Endothelial cell of umbilical vein (primary cell): ENCODE results near the gene UBE2QL1. TPM values are rescaled to one million over a fixed set of nuclear protein-coding genes. Genes with fewer than 3 reads are reported as not detected.

Source experiments
- BruUV-seq: library from RNA; stranded (reverse); fragments of 400-500 nt; replicated peaks from 2 replicates; lab custom pipeline; 2021; lab: Mats Ljungman, UMichigan
- CTCF ChIA-PET: fragments of 300-600, 350-600 bp; sonication (Branson Sonifier 250); formaldehyde crosslinking; loops from one replicate; lab custom pipeline; 2021; ENCODE audit warnings: antibody characterized with exemption, inconsistent platforms; lab: Charles Lee
- POLR2A ChIA-PET: fragments of 300-600, 350-600 bp; sonication (Branson Sonifier 250); formaldehyde crosslinking; loops from one replicate; lab custom pipeline; 2021; ENCODE audit warnings: antibody characterized with exemption, inconsistent platforms; lab: Charles Lee
- DNase-seq: peaks from one replicate; pipeline ENCODE4 v3.0.0-alpha.2; 2011; ENCODE audit warnings: low read depth, low spot score
- FAIRE-seq: peaks from 2 replicates; lab custom pipeline; 2011; peaks lifted over from hg19 to GRCh38; lab: Jason Lieb, UNC
- H2AFZ ChIP-seq: 2 replicates; pipeline ENCODE4 v1.6.0; 2012; ENCODE audit warnings: low read depth, low read length, control low read depth, inconsistent platforms
- H3K27ac ChIP-seq: 2 replicates; pipeline ENCODE4 v1.5.1; 2011; ENCODE audit warnings: low read depth, mild to moderate bottlenecking, control low read depth, low read length, moderate library complexity; ENCODE audit not compliant: insufficient read depth
- H3K27me3 ChIP-seq, 2 experiments: 2 replicates each; pipeline versions ENCODE4 v1.6.0 to v1.6.1; 2011; ENCODE audit warnings: low read length in 2 of 2, mixed read lengths in 1 of 2; ENCODE audit not compliant: control insufficient read depth in 2 of 2, insufficient read depth in 2 of 2
- H3K36me3 ChIP-seq, 2 experiments: 2 replicates in 1 of 2; 3 replicates in 1 of 2; pipeline ENCODE4 v1.5.1; 2011; ENCODE audit warnings: low read length in 2 of 2, mild to moderate bottlenecking in 1 of 2, moderate library complexity in 1 of 2; ENCODE audit not compliant: control insufficient read depth in 2 of 2, insufficient read depth in 2 of 2; ENCODE audit errors: extremely low read depth in 1 of 2
- H3K4me1 ChIP-seq: 3 replicates; pipeline ENCODE4 v1.5.1; 2011; ENCODE audit warnings: mild to moderate bottlenecking, low read length; ENCODE audit not compliant: control insufficient read depth, insufficient read depth; ENCODE audit errors: extremely low read depth
- H3K4me2 ChIP-seq: 2 replicates; pipeline ENCODE4 v1.6.1; 2011; ENCODE audit warnings: low read length, control low read depth, mixed read lengths; ENCODE audit not compliant: insufficient read depth
- H3K4me3 ChIP-seq, 3 experiments: fragments of 200-600 bp in 1 of 3; sonication (generic), shearing (Covaris generic) in 1 of 3; replicated peaks in 1 of 3; 2 replicates each; pipeline ENCODE4 v1.5.1; 2011 to 2016; ENCODE audit warnings: control low read depth in 3 of 3, low read length in 3 of 3, mild to moderate bottlenecking in 2 of 3, inconsistent platforms in 1 of 3, low read depth in 1 of 3, moderate library complexity in 1 of 3; ENCODE audit not compliant: insufficient read depth in 1 of 3
- H3K79me2 ChIP-seq: 2 replicates; pipeline ENCODE4 v1.6.0; 2012; ENCODE audit warnings: low read length, inconsistent platforms; ENCODE audit not compliant: control insufficient read depth, insufficient read depth
- H3K9ac ChIP-seq: replicated peaks from 2 replicates; pipeline ENCODE3; 2011; ENCODE audit warnings: low read length, control low read depth; ENCODE audit not compliant: insufficient read depth; ENCODE audit errors: extremely low read depth
- H3K9me1 ChIP-seq: replicated peaks from 3 replicates; pipeline ENCODE4 v1.6.0; 2011; ENCODE audit warnings: mild to moderate bottlenecking, low read length; ENCODE audit not compliant: control insufficient read depth, insufficient read depth; ENCODE audit errors: extremely low read depth
- H3K9me3 ChIP-seq: replicated peaks from 2 replicates; pipeline ENCODE4 v1.5.1; 2012; ENCODE audit warnings: low read length, inconsistent platforms; ENCODE audit not compliant: control insufficient read depth, insufficient read depth
- H4K20me1 ChIP-seq: replicated peaks from 2 replicates; pipeline ENCODE3; 2011; ENCODE audit warnings: mild to moderate bottlenecking, low read length; ENCODE audit not compliant: control insufficient read depth, insufficient read depth; ENCODE audit errors: extremely low read depth
- CTCF ChIP-seq, 2 donors: IDR thresholded peaks; 1 replicate in 1 of 2; 2 replicates in 1 of 2; pipeline ENCODE4 v1.5.1; 2011; ENCODE audit warnings: low read length in 2 of 2, mild to moderate bottlenecking in 2 of 2, moderate library complexity in 2 of 2, control low read depth in 1 of 2, inconsistent platforms in 1 of 2, low read depth in 1 of 2; ENCODE audit not compliant: insufficient read depth in 1 of 2; ENCODE audit errors: extremely low read depth in 1 of 2
- EZH2 ChIP-seq: IDR thresholded peaks from 2 replicates; pipeline ENCODE4 v1.6.1; 2012; ENCODE audit warnings: borderline replicate concordance, low read depth, mild to moderate bottlenecking, moderate library complexity, low read length, inconsistent platforms; ENCODE audit not compliant: severe bottlenecking
- FOS ChIP-seq: IDR thresholded peaks from 2 replicates; pipeline ENCODE4 v1.6.1; 2011; ENCODE audit warnings: mild to moderate bottlenecking, low read length, moderate library complexity, borderline replicate concordance; ENCODE audit not compliant: insufficient read depth
- GATA2 ChIP-seq: IDR thresholded peaks from 2 replicates; pipeline ENCODE4 v1.7.0; 2011; ENCODE audit warnings: low read depth, mild to moderate bottlenecking, moderate library complexity, mixed read lengths, low read length; ENCODE audit not compliant: insufficient read length, insufficient read depth
- JUN ChIP-seq: IDR thresholded peaks from 2 replicates; pipeline ENCODE4 v1.6.1; 2011; ENCODE audit warnings: borderline replicate concordance, low read depth; ENCODE audit not compliant: insufficient read length, insufficient read depth
- MAX ChIP-seq: IDR thresholded peaks from 2 replicates; pipeline ENCODE4 v1.6.1; 2011; ENCODE audit not compliant: insufficient read depth, insufficient read length
- MYC ChIP-seq: IDR thresholded peaks from one replicate; pipeline ENCODE4 v1.6.1; 2011; ENCODE audit warnings: mild to moderate bottlenecking, low read depth, low read length
- POLR2A ChIP-seq: IDR thresholded peaks from 2 replicates; pipeline ENCODE4 v1.6.1; 2012; ENCODE audit warnings: low read depth, mild to moderate bottlenecking, control low read depth, low read length
- POLR2AphosphoS5 ChIP-seq: IDR thresholded peaks from 2 replicates; pipeline ENCODE4 v1.6.1; 2012; ENCODE audit warnings: low read depth, mild to moderate bottlenecking, control low read depth, low read length, moderate library complexity; ENCODE audit not compliant: insufficient read depth
- dilution Hi-C: fragments of 300-500 bp; cut with MboI; formaldehyde crosslinking; loops from one replicate; pipeline ENCODE4 v1.15.0; 2019; ENCODE audit warnings: low sequenced_read_pairs; ENCODE audit not compliant: extremely low pct_ligation_motif_present
- intact Hi-C: fragments of 100-400 bp; cut with micrococcal nuclease; formaldehyde crosslinking; loops from one replicate; pipeline ENCODE4 v1.10.0; 2022
- polyA plus RNA-seq, 4 experiments: library from polyadenylated mRNA; depleted of rRNA in 3 of 4; stranded (reverse) in 3 of 4; unstranded in 1 of 4; fragments of >200 nt; gene quantifications; 2 replicates each; pipeline versions ENCODE4 v1.2.1 to v1.2.3, GENCODE V29; 2011 to 2012; ENCODE audit warnings: missing spikeins in 1 of 4
- total RNA-seq: library from RNA; stranded (reverse); gene quantifications from 2 replicates; pipeline ENCODE4 v1.2.3, GENCODE V29; 2021

UBE2QL1 gene
- total and polyA plus RNA-seq, 2 donors (not counting 3 experiments of a cell fraction or from before 2014, with no cell fraction given) = 0.04 to 0.15 TPM

- Histone ChIP-seq H3K9me3 (no peaks in the 10 kb centered on the region), H3K4me3 (no peak overlapping the region), H4K20me1 (no peaks in the 10 kb centered on the region), H3K9ac (no peak overlapping the region), H3K27me3 (peaks cover 0 to 2% of the 10 kb centered on the region in 2 experiments), H2AFZ (no peak overlapping the region), H3K36me3 (no peaks in the 10 kb centered on the region), H3K4me1 (no peaks in the 10 kb centered on the region), H3K27ac (no peak overlapping the region), H3K79me2 (no peaks in the 10 kb centered on the region), H3K4me2 (no peak overlapping the region), H3K9me1 (no peaks in the 10 kb centered on the region)
- no peak for FAIRE-seq
- intact Hi-C loops = no loop called here
- ChIA-PET POLR2A (no interaction called here), CTCF (interaction anchor here (1.0 kb wide), 1 partner anchor 9 kb away, joined by 4 read pairs; the partner anchor contains the start of gene UBE2QL1)
- TF ChIP-seq MYC (no peak), JUN (no peak), EZH2 (no peak), POLR2AphosphoS5 (no peak), MAX (no peak), FOS (no peak), POLR2A (no peak), CTCF (IDR thresholded peaks at IDR 0.05; ENCODE audit: extremely low read depth in 1 of 2, insufficient read depth in 1 of 2, low read depth in 1 of 2, low read length in 2 of 2) (no peak), GATA2 (no peak)
- no TSS peak for BruUV-seq
- no peak for DNase-seq
- dilution Hi-C loops = no loop called here
Observed at GRCh38 chr5:6457592-6457991, 8.9 kb downstream of the UBE2QL1 start.
